ENCODE measurements around the gene HNRNPUL1.

The HNRNPUL1 gene

DNA sequence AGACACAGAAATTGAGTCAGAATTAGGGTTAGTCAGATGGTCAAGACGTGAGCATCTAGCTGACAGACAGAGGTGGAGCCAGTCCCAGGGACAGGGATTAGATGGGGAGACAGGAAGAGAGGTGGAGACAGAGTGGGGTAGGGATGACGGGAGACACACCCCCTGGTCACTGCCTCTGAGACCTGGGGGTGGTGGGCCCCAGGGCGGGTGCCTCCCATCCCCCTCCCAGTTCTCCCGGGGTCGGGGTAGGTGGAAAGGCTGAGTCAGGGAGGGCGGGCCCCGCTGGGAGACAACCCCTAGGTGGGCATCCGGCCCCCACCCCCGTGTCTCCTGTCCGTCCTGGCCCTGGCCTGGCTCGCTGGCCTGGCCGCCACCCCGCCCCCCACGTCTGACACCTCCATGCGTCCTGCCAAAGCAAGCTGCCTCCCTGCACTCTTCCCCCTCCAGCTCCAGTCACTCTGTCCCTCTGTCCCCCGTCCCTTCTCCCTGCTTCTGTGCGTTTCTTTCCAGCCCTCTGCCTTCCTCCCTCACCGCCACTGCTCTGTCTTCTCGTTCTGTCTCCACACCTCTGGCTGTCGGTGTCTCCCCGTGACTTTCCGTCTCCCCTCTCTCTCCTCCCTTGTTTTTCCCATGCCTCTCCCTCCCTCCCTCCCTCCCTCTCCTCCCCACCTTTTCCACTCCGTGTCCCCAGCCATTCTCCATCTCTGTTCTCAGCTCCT, 60.9 kb downstream of the HNRNPUL1 start:
- Histone ChIP-seq H3K4me2 (ENCODE audit: low read depth, low read length, poor library complexity, severe bottlenecking) (no peak overlapping the region), H3K4me3 (ENCODE audit: low read length, poor library complexity, severe bottlenecking) (no peak overlapping the region), H3K4me1 (ENCODE audit: insufficient read depth, low read length, poor library complexity, severe bottlenecking) (peaks cover 48% of the 10 kb centered on the region), H3K9me3 (ENCODE audit: insufficient read depth, low read depth, low read length) (no peaks in the 10 kb centered on the region), H3K9me2 (replicated peaks; ENCODE audit: low read depth, low read length) (no peaks in the 10 kb centered on the region), H3K36me3 (ENCODE audit: insufficient read depth, low read length) (peaks cover 34% of the 10 kb centered on the region; the same call in 1 of the 2 replicates), H3K27me3 (ENCODE audit: insufficient read depth, low read length, poor library complexity, severe bottlenecking) (no peaks in the 10 kb centered on the region), H4K20me1 (ENCODE audit: insufficient read depth, low read length, poor library complexity, severe bottlenecking) (peaks cover 14% of the 10 kb centered on the region), H3K79me2 (ENCODE audit: insufficient read depth, low read length) (peaks cover 33% of the 10 kb centered on the region), H3K9ac (ENCODE audit: low read depth, low read length, poor library complexity, severe bottlenecking) (no peak overlapping the region), H2AFZ (ENCODE audit: low read length) (no peak overlapping the region), H3F3A (ENCODE audit: low read depth) (peaks cover 9% of the 10 kb centered on the region)
- TF ChIP-seq CTCF (conservative IDR thresholded peaks at IDR 0.05; ENCODE audit: low read length) (no peak), EZH2phosphoT487 (IDR thresholded peaks at IDR 0.05; ENCODE audit: borderline replicate concordance) (no peak)

DNA sequence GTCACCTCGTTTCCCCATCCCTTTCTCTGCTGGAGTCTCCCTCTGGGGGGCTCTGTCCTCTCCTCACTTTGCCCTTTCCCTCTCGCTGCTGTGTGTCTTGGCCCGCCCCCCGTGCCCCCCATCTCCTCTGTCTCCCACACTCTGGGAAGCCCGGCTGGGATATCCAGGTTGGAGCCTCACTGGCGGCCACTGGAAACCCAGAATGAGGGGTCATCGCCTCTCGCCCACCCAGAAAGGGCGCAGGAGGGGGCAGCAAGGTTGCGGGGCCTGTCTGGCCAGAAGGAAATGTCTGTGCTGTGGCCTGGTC, 61.4 kb downstream of the HNRNPUL1 start:
- Histone ChIP-seq H3K9ac (ENCODE audit: low read depth, low read length, poor library complexity, severe bottlenecking) (no peak overlapping the region), H3K4me1 (ENCODE audit: insufficient read depth, low read length, poor library complexity, severe bottlenecking) (peaks cover 53% of the 10 kb centered on the region), H3K27me3 (ENCODE audit: insufficient read depth, low read length, poor library complexity, severe bottlenecking) (no peaks in the 10 kb centered on the region), H2AFZ (ENCODE audit: low read length) (no peak overlapping the region), H3K79me2 (ENCODE audit: insufficient read depth, low read length) (peaks cover 33% of the 10 kb centered on the region), H4K20me1 (ENCODE audit: insufficient read depth, low read length, poor library complexity, severe bottlenecking) (peaks cover 14% of the 10 kb centered on the region), H3K36me3 (ENCODE audit: insufficient read depth, low read length) (peaks cover 35% of the 10 kb centered on the region; the same call in 1 of the 2 replicates), H3F3A (ENCODE audit: low read depth) (peaks cover 9% of the 10 kb centered on the region), H3K4me3 (ENCODE audit: low read length, poor library complexity, severe bottlenecking) (no peak overlapping the region), H3K4me2 (ENCODE audit: low read depth, low read length, poor library complexity, severe bottlenecking) (no peak overlapping the region), H3K9me3 (ENCODE audit: insufficient read depth, low read depth, low read length) (no peaks in the 10 kb centered on the region), H3K9me2 (replicated peaks; ENCODE audit: low read depth, low read length) (no peaks in the 10 kb centered on the region)
- TF ChIP-seq EZH2phosphoT487 (IDR thresholded peaks at IDR 0.05; ENCODE audit: borderline replicate concordance) (no peak), CTCF (conservative IDR thresholded peaks at IDR 0.05; ENCODE audit: low read length) (no peak)

DNA sequence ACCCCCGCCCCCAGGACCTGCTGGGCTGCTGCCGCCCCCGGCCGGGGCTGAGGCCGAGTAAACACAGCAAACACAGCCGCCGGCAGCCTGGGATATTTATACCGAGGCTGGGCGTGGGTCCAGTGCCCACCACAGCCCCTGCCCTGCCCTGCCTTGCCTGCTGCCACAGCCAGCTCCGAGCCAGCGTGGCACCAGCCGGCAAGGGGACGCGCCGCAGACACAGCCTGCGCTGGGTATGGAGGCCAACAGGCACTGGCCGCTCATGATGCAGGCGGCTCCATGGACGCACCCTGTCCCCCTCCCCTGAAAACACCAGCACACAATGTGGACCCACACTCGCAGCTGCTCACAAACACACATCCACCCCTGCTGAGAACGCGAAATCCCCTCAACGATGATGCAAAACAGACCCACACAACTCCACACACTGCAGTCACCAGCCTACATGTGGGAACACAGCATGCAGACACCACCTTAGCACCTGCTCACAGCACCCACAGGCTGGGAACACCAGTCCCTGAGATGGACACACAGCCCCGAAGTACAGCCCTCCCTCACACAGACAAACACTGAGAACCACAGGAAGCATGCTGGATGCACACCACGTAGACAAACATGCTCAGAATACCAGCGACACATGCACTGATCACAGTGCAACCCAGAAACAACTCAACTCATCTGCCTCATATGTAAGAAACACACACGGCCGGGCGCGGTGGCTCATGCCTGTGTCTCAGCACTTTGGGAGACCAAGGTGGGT, 62.0 kb downstream of the HNRNPUL1 start:
- Histone ChIP-seq H3K4me1 (ENCODE audit: insufficient read depth, low read length, poor library complexity, severe bottlenecking) (peaks cover 53% of the 10 kb centered on the region), H3K9ac (ENCODE audit: low read depth, low read length, poor library complexity, severe bottlenecking) (peak overlapping the region; percentile 55), H3K4me2 (ENCODE audit: low read depth, low read length, poor library complexity, severe bottlenecking) (peak overlapping the region; percentile 99)

More for the DNA sequence above, 62.0 kb downstream of the HNRNPUL1 start:
- Histone ChIP-seq H4K20me1 (ENCODE audit: insufficient read depth, low read length, poor library complexity, severe bottlenecking) (peaks cover 14% of the 10 kb centered on the region), H3K27me3 (ENCODE audit: insufficient read depth, low read length, poor library complexity, severe bottlenecking) (no peaks in the 10 kb centered on the region), H2AFZ (ENCODE audit: low read length) (no peak overlapping the region), H3K4me3 (ENCODE audit: low read length, poor library complexity, severe bottlenecking) (no peak overlapping the region), H3K36me3 (ENCODE audit: insufficient read depth, low read length) (peaks cover 33% of the 10 kb centered on the region; the same call in 1 of the 2 replicates), H3K9me2 (replicated peaks; ENCODE audit: low read depth, low read length) (no peaks in the 10 kb centered on the region), H3F3A (ENCODE audit: low read depth) (peaks cover 9% of the 10 kb centered on the region), H3K79me2 (ENCODE audit: insufficient read depth, low read length) (peaks cover 33% of the 10 kb centered on the region), H3K9me3 (ENCODE audit: insufficient read depth, low read depth, low read length) (no peaks in the 10 kb centered on the region)
- TF ChIP-seq EZH2phosphoT487 (IDR thresholded peaks at IDR 0.05; ENCODE audit: borderline replicate concordance): no peak
- TF ChIP-seq CTCF (conservative IDR thresholded peaks at IDR 0.05; ENCODE audit: low read length): no peak

Measured in Loucy (cell line).